ENCODE measurements around the gene CALHM3. TPM values are rescaled to one million over a fixed set of nuclear protein-coding genes. Genes with fewer than 3 reads are reported as not detected.

The CALHM3 gene
- total RNA-seq, 2 experiments from 2014 or later = not detected

Other genes starting within 250 kb of the CALHM3 start
- gene RPEL1, start 233.4 kb downstream of the CALHM3 start, total RNA-seq = under 1 TPM in 1 of 2 experiments, not detected in 1; 0.10 TPM
- gene INA, start 202.1 kb downstream of the CALHM3 start, total RNA-seq = under 1 TPM; 0.14 to 0.15 TPM
- gene PCGF6, start 128.1 kb downstream of the CALHM3 start, total RNA-seq = 10 to 100 TPM; 12.4 to 13.4 TPM
- 10 to 100 TPM; 12.9 to 13.2 TPM for gene TAF5, start 111.3 kb downstream of the CALHM3 start, total RNA-seq
- gene ATP5MK, start 82.8 kb downstream of the CALHM3 start, total RNA-seq = 100 to 1,000 TPM; 436 to 438 TPM
- 10 to 100 TPM; 56.4 to 56.7 TPM for gene PDCD11, start 82.6 kb downstream of the CALHM3 start, total RNA-seq
- 10 to 100 TPM; 21.6 to 22.5 TPM for gene CALHM2, start 26.9 kb downstream of the CALHM3 start, total RNA-seq
- not detected for gene CALHM1, start 20.3 kb downstream of the CALHM3 start, total RNA-seq
- gene NEURL1, start 14.5 kb upstream of the CALHM3 start, total RNA-seq = 1 to 10 TPM; 1.8 to 2.4 TPM